ENCODE measurements around the gene EFS. TPM values are rescaled to one million over a fixed set of nuclear protein-coding genes. Genes with fewer than 3 reads are reported as not detected.
"Not testable (repeated sequence)": the region's sequence is repeated elsewhere in the genome, so short reads cannot be mapped to it uniquely, and the experiment has no call there.

EFS gene
- total RNA-seq, 2 donors from 2014 or later: 0.10 TPM; not detected in 1

DNA sequence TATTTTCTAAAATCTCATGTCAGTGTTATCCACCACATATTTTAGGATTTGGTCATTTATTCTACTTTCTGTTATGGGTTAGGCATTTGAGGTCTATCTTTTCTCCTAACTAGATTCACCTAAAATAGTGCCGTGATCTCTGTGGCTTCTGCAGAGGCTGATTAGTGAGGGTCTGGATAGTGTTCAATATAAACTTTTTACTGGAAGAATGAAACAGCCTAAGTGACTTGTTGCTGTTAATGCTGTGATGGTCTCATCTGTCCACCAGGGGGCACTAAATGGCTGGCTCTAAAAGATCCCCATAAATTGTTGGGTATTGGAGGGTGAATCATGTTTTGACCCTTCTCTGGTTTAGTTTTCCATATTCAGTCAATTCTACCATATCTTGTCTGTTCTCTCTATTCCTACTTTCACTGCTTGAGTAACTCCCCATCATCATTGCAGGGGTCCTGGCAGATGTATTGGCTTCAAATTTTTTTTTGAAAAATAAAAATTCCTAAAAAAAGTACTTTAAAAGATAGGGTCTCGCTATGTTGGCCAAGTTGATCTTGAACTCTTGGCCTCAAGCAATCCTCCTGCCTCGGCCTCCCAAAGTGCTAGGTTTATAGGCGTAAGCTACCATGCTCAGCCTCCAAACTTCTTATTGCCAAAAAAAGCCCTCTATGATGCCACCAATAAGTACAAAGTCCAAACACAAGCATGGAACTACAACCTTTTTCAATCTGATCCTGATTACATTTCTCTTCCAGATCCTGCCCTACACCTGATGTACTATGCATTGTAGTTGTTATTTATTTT lies 36.8 kb downstream of the EFS start:
- peak; percentile 50 to 61 for DNase-seq (ENCODE audit: low spot score in 2 of 2)
- H3K27ac Mint-ChIP-seq: peak overlapping the region in 1 of 2 donors; percentile 36
- peaks cover 2 to 11% of the 10 kb centered on the region in 2 donors for H3K36me3 Mint-ChIP-seq
- no peaks in the 10 kb centered on the region for H3K9me3 Mint-ChIP-seq
- ATAC-seq: peak; percentile 83 to 89

DNA sequence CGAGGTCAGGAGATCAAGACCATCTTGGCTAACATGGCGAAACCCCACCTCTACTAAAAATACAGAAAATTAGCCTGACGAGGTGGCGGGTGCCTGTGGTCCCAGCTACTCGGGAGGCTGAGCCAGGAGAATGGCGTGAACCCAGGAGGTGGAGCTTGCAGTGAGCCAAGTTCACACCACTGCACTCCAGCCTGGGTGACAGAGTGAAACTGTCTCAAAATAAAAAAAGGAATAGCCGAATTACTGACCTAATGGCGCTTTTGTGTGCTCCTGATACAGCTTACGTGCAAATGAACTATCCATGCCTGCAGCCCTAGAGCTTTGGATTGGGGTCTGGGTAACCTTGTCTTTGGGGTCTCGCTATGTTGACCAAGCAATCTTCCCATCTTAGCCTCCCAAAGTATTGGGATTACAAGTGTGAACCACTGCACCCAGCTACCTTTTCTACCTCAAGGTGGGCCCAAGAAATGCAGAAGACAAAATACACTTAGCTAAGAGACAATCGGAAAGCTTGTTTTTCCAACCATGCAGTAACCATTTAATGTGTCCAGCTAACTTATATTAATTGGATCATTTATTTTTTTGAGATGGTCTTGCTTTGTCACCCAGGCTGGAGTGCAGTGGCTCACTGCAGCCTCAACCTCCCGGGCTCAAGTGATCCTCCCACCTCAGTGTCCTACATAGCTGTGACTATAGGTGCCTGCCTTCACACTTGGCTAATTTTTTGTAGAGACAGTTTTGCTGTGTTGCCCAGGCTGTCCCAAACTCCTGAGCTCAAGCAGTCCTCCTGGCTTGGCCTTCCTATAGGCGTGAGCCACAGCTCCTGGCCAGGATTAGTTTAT lies 38.3 kb downstream of the EFS start:
- H3K27ac Mint-ChIP-seq: no peak overlapping the region
- no peak for ATAC-seq
- H3K36me3 Mint-ChIP-seq: peaks cover 16 to 23% of the 10 kb centered on the region in 2 donors
- no peaks in the 10 kb centered on the region for H3K9me3 Mint-ChIP-seq
- peak in 1 of 2 donors; percentile 28 for DNase-seq (ENCODE audit: low spot score in 2 of 2)

DNA sequence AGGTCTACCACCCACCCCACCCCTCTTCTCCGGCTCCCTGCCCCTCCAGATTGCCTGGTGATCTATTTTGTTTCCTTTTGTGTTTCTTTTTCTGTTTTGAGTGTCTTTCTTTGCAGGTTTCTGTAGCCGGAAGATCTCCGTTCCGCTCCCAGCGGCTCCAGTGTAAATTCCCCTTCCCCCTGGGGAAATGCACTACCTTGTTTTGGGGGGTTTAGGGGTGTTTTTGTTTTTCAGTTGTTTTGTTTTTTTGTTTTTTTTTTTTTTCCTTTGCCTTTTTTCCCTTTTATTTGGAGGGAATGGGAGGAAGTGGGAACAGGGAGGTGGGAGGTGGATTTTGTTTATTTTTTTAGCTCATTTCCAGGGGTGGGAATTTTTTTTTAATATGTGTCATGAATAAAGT lies 39.2 kb downstream of the EFS start:
- H3K9me3 Mint-ChIP-seq; ATAC-seq; DNase-seq (ENCODE audit: low spot score in 2 of 2); H3K27ac Mint-ChIP-seq: not testable (repeated sequence)
- H3K36me3 Mint-ChIP-seq: peaks cover 16 to 23% of the 10 kb centered on the region in 2 donors

DNA sequence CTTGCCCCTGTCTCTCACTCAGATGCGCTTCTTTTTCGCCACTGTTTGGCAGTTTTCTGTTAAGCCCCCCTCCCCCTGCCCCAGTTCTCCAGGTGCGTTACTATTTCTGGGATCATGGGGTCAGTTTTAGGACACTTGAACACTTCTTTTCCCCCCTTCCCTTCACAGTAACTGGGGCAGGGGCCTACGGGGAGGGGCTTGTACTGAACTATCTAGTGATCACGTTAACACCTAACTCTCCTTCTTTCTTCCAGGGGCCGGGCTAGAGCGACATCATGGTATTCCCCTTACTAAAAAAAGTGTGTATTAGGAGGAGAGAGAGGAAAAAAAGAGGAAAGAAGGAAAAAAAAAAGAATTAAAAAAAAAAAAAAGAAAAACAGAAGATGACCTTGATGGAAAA lies 40.0 kb downstream of the EFS start:
- no peak for ATAC-seq
- H3K36me3 Mint-ChIP-seq: peaks cover 24 to 28% of the 10 kb centered on the region in 2 donors
- H3K9me3 Mint-ChIP-seq: peaks cover 0 to 2% of the 10 kb centered on the region in 2 donors

DNA sequence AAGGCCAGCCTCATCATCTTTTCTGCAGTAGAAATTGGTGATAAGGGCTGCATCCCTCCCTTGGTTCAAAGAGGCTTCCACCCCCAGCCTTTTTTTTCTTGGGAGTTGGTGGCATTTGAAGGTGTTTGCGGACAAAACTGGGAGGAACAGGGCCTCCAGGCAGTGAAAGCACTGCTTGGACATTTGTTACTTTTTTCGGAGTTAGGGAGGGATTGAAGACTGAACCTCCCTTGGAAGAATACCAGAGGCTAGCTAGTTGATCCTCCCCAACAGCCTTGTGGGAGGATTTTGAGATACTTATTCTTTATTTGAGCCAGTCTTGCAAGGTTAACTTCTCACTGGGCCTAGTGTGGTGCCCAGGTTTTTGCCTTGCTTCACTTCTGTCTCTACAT lies 40.5 kb downstream of the EFS start:
- peaks cover 29 to 34% of the 10 kb centered on the region in 2 donors for H3K36me3 Mint-ChIP-seq
- H3K9me3 Mint-ChIP-seq: peaks cover 0 to 7% of the 10 kb centered on the region in 2 donors

More for the DNA sequence above, 40.0 kb downstream of the EFS start:
- no peak for DNase-seq (ENCODE audit: low spot score in 2 of 2)
- H3K27ac Mint-ChIP-seq: no peak overlapping the region

DNA sequence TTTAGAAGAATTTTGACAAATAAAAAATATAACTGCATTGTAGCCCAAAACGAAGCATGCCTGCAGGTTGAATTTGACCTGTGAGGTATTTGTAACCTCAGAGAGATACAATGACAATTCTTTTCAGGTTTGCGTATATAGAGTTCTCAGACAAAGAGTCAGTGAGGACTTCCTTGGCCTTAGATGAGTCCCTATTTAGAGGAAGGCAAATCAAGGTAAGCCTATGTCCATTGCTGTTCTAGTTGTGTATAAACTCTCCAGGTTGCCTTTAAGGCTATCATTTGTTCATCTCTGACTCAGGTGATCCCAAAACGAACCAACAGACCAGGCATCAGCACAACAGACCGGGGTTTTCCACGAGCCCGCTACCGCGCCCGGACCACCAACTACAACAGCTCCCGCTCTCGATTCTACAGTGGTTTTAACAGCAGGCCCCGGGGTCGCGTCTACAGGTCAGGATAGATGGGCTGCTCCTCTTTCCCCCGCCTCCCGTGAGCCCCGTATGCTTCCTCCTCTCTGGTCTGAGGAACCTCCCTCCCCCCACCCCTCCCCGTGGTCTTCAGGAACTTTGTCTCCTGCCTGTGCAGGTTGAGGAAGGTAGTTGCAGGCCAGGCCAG lies 41.0 kb downstream of the EFS start:
- H3K27ac Mint-ChIP-seq: no peak overlapping the region
- ATAC-seq (no peak), DNase-seq (ENCODE audit: low spot score in 2 of 2) (no peak)
- H3K36me3 Mint-ChIP-seq: peaks cover 30 to 35% of the 10 kb centered on the region in 2 donors
- peaks cover 0 to 7% of the 10 kb centered on the region in 2 donors for H3K9me3 Mint-ChIP-seq

More for the DNA sequence above, 40.5 kb downstream of the EFS start:
- no peak overlapping the region for H3K27ac Mint-ChIP-seq
- no peak for ATAC-seq
- DNase-seq (ENCODE audit: low spot score in 2 of 2): no peak

DNA sequence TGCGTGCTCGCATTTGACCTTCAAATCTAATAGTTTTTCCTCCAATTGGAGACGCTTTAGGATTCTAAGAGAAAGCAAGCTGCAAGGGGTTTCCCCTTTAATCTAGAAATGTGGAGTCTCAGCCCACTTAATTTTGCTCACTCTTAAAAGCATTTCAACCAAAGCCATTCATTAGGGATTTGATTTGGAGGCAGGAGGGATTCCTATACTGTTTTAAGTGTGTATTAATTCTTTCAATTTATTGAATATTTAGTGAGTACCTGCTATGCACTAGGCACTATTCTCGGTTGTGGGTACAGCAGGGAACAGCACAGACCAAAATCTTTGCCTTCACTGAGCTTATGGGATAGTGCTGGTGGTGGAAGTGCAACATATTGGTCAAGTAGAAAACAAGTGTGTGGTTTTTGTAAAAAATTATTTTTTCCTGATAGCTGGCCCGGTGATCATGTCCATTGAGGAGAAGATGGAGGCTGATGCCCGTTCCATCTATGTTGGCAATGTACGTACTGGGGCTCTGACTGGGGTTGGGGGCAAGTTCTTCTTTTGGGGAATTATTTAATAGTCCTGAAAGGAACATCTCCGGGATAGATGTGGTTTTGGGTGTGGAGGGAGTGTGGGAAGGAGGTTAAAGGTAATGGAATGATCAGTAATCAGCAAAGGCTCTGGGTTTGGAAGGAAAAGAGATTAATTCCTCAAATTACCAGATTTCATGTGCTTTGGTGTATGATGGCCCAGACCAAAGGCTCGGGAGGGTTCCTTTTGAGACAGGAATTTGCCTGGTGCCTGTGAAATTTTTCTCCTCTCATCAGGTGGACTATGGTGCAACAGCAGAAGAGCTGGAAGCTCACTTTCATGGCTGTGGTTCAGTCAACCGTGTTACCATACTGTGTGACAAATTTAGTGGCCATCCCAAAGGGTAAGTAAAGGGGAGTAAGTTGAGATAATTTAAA lies 42.1 kb downstream of the EFS start:
- ATAC-seq: no peak
- Mint-ChIP-seq H3K36me3 (peaks cover 30 to 35% of the 10 kb centered on the region in 2 donors), H3K9me3 (peaks cover 0 to 7% of the 10 kb centered on the region in 2 donors), H3K27ac (peak overlapping the region; percentile 96 to 99)
- no peak for DNase-seq (ENCODE audit: low spot score in 2 of 2)

DNA sequence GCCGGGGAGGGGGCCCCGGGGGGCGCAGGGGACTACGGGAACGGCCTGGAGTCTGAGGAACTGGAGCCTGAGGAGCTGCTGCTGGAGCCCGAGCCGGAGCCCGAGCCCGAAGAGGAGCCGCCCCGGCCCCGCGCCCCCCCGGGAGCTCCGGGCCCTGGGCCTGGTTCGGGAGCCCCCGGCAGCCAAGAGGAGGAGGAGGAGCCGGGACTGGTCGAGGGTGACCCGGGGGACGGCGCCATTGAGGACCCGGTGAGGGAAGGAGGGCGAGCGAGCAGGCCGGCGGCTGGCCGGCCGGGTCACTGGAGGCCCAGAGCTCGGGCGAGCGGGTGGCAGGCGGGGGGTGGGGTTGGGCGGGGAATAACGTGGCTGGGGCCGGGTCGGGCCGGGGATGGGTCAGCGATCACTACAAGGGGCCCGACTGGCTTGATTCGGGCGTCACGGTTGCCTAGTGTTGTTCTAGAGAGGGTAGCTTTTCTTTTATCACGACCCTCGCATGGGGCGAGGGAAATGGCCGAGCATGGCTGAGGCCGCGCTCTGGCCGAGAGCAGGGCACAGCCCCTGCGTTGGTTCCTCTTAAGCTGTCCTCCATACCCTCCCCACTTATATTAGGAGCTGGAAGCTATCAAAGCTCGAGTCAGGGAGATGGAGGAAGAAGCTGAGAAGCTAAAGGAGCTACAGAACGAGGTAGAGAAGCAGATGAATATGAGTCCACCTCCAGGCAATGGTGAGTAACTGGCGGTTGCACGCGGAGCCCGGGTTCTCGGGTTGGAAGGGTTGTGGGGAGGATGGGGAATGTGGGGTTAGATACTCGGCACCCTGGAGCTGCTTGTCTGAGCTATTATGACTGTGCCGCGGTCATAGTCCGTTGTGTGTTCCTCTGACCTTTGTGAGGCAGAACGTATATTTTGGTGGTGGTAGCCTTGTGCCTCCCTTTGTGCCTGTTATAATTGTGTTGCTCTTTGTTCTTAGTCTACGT lies 43.1 kb downstream of the EFS start:
- peak overlapping the region; percentile 96 to 99 for H3K27ac Mint-ChIP-seq
- peaks cover 30 to 35% of the 10 kb centered on the region in 2 donors for H3K36me3 Mint-ChIP-seq
- DNase-seq (ENCODE audit: low spot score in 2 of 2) (peak; percentile 63 to 86), ATAC-seq (peak in 1 of 2 donors; percentile 54)
- peaks cover 0 to 7% of the 10 kb centered on the region in 2 donors for H3K9me3 Mint-ChIP-seq

DNA sequence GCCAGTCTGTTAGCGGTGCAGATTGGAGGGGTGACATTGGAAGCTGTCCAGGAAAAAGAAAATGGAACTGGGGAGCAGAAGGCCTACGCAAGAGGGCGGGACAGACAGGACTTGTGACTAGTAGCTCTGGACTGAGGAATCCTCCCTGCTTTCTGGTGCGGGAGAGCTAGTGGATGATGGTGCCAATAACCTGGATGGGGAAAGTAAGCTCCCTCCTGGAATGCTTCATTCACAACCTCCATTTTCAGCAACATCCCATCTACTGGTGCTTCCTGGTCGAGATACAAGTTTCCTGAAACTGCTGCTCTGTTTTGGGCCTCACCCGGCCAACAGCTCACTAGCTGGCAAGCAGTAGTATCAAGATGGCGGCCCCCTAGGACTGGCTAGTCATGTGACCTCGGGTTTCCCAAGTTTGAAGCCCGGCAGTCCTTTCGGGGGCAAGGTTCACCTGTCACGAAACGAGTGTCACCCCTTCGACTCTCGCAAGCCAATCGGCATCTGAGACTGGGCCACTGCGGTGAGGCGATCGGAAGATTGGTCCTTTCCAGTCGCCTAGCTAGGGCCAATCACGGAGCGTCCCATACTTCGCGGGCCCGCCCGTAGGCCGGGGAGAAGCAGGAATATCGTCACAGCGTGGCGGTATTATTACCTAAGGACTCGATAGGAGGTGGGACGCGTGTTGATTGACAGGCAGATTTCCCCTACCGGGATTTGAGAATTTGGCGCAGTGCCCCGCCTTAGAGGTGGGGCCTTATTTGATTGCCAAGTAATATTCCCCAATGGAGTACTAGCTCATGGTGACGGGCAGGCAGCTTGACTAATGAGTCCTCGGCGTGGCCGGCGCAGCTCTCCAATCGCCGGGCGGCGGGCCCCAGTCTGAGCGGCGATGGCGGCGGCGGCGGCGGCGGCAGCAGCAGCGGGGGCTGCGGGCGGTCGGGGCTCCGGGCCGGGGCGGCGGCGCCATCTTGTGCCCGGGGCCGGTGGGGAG lies 44.1 kb downstream of the EFS start, which contains the start of gene PABPN1:
TSS of gene PABPN1 (plus strand) at position 874 of the 988 bp plus-strand sequence. CDS start at position 887, 13 bp downstream.
- Mint-ChIP-seq H3K9me3 (peaks cover 0 to 7% of the 10 kb centered on the region in 2 donors), H3K36me3 (peaks cover 30 to 33% of the 10 kb centered on the region in 2 donors), H3K27ac (peak within 1 kb of the TSS; percentile 99)
- ATAC-seq (peak; percentile 90 to 93), DNase-seq (ENCODE audit: low spot score in 2 of 2) (peak; percentile 94 to 99)

DNA sequence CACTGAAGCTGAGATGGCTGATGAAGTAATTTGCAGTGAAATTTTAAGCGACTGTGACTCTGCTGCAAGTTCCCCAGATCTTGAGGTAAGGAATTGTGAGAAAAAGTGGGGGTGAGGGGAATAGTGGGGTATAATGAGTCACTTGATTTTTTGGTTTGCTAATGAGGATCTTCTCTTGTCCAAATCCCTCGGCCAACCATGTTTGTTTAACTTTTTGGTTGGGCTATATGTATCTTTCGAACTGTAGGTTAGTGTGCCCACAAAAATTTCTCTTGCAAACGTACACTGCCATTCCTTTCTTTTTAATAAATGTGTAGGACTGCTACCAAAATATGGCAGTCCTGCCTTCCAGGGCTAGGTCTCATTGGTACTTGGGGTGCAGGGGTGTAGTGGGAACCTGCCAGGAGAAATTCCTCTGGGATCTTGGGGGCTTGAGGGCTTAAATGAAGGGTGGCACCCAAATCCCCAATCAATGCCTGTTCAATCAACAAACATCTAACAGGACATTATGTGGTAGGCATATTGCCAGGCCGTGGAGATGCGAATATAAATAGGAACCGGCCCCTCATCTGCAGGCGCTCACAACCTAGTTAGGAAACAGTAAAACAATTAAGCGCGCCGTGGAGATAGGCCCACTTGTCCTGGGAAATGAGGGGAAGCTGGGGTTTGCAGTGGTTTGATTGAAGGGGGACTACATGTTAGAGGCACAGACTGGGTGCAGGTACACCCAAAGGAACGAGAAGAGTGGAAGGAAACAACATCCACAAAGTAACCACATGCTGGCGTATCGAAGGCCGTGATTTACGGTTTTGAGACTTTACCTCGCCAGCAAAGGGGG lies 45.0 kb downstream of the EFS start:
- peaks cover 30% of the 10 kb centered on the region in 2 donors for H3K36me3 Mint-ChIP-seq
- ATAC-seq: no peak
- H3K27ac Mint-ChIP-seq: peak overlapping the region; percentile 99
- DNase-seq (ENCODE audit: low spot score in 2 of 2): peak in 1 of 2 donors; percentile 16
- peaks cover 0 to 7% of the 10 kb centered on the region in 2 donors for H3K9me3 Mint-ChIP-seq

DNA sequence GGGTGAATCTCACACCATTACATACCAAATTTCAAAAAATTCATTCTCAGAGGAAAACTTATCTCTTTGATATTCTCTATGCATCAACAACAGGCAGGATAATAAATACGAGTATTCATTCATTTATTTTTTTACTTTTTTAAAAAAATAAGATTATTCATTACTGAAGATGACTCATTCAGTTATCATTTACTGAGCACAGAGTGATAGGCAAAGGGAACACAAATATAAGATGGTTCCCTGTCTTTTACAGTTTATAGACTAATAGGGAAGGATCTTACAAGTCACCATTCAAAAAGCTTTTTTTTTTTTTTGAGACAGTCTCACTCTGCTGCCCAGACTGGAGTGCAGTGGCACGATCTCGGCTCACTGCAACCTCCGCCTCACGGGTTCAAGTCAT lies 48.7 kb downstream of the EFS start:
- H3K27ac Mint-ChIP-seq: no peak overlapping the region
- DNase-seq (ENCODE audit: low spot score in 2 of 2): no peak
- H3K36me3 Mint-ChIP-seq: peaks cover 11 to 14% of the 10 kb centered on the region in 2 donors
- no peak for ATAC-seq
- peaks cover 0 to 7% of the 10 kb centered on the region in 2 donors for H3K9me3 Mint-ChIP-seq

DNA sequence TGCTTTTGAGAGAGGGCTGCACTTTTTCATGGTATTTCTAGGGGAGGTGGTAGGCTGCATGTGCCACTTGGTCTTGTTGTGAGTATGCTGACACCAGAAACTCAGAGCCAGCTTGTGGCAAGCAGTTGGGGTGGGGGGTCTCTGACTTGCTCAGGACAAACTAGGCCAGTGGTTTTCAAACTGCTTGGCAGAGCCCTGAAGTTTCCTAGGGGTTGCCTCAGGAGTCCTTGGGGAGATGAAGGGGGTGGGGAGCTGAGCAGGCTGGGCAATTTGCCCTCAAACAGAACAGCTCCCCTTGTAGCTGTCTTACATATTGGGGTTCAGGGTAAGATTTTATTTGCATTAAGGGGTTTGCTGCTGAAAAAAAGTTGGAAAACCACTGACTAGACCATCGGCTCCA lies 54.4 kb downstream of the EFS start:
- Mint-ChIP-seq H3K9me3 (no peaks in the 10 kb centered on the region), H3K36me3 (no peaks in the 10 kb centered on the region), H3K27ac (no peak overlapping the region)
- ATAC-seq (no peak), DNase-seq (ENCODE audit: low spot score in 2 of 2) (no peak)

All from activated naive CD4-positive, alpha-beta T cell treated with anti-CD3 and anti-CD28 coated beads, Interleukin-2, amount 50 U/mL, for 72 hours (primary cell).